Vagina (tissue), 2 donors: ENCODE data around the gene RASGEF1C. TPM values are rescaled to one million over a fixed set of nuclear protein-coding genes. Genes with fewer than 3 reads are reported as not detected.

Experiments used
- DNase-seq, 2 donors: peaks; one replicate each; pipeline ENCODE4 v3.0.0-alpha.2; 2017; ENCODE audit errors: extremely low spot score in 2 of 2
- H3K27ac ChIP-seq: fragments of 200-600 bp; sonication (generic); one replicate; pipeline ENCODE4 v1.5.1; 2019
- H3K27me3 ChIP-seq: fragments of 200-600 bp; sonication (generic); one replicate; pipeline ENCODE4 v1.5.1; 2019
- H3K36me3 ChIP-seq, 2 donors: fragments of 200-600 bp; sonication (generic); one replicate each; pipeline ENCODE4 v1.5.1; 2017 to 2019
- H3K4me1 ChIP-seq: fragments of 200-600 bp; sonication (generic); one replicate; pipeline ENCODE4 v1.5.1; 2019
- H3K4me3 ChIP-seq, 2 donors: fragments of 200-600 bp; sonication (generic); 1 replicate in 1 of 2; 2 replicates in 1 of 2; pipeline ENCODE4 v1.5.1; 2016 to 2019
- H3K9me3 ChIP-seq: fragments of 200-600 bp; sonication (generic); one replicate; pipeline ENCODE4 v1.5.1; 2019
- CTCF ChIP-seq, 3 experiments: fragments of 450-650 bp in 2 of 3; fragments of 200-600 bp in 1 of 3; sonication (generic) in 1 of 3; IDR thresholded peaks; one replicate each; pipeline ENCODE4 v1.5.1; 2017 to 2019; ENCODE audit warnings: antibody characterized with exemption in 3 of 3, mild to moderate bottlenecking in 2 of 3, moderate library complexity in 2 of 3
- POLR2A ChIP-seq, 2 donors: fragments of 450-650 bp; IDR thresholded peaks; one replicate each; pipeline ENCODE4 v1.6.1; 2017; ENCODE audit warnings: antibody characterized with exemption in 2 of 2, mild to moderate bottlenecking in 2 of 2, moderate library complexity in 2 of 2
- POLR2AphosphoS5 ChIP-seq, 2 donors: sonication (generic); formaldehyde crosslinking; IDR thresholded peaks; one replicate each; pipeline ENCODE4 v1.9.0; 2017; ENCODE audit warnings: antibody characterized with exemption in 2 of 2, mild to moderate bottlenecking in 2 of 2, low read depth in 1 of 2; ENCODE audit not compliant: insufficient read depth in 1 of 2
- intact Hi-C: fragments of 100-400 bp; cut with DNase I; formaldehyde crosslinking; loops from one replicate; pipeline ENCODE4 v1.15.1; 2023
- total RNA-seq: library from RNA; depleted of rRNA; stranded (reverse); fragments of >200 nt; gene quantifications from one replicate; pipeline ENCODE4 v1.2.3, GENCODE V29; 2016

Gene RASGEF1C
- total RNA-seq, 1 donor from 2014 or later = 2.5 TPM

GRCh38 chr5:180201051-180201987, 7.7 kb downstream of the RASGEF1C start:
- DNase-seq = no peak
- H3K4me3 ChIP-seq = no peak overlapping the region
- H3K27ac ChIP-seq = no peak overlapping the region
- H3K9me3 ChIP-seq = no peaks in the 10 kb centered on the region
- no peaks in the 10 kb centered on the region for H3K27me3 ChIP-seq
- no peaks in the 10 kb centered on the region for H3K36me3 ChIP-seq
- no peaks in the 10 kb centered on the region for H3K4me1 ChIP-seq
- intact Hi-C loops = no loop called here
- TF ChIP-seq CTCF (IDR thresholded peaks at IDR 0.05) (no peak), POLR2AphosphoS5 (IDR thresholded peaks at IDR 0.05; ENCODE audit: insufficient read depth in 1 of 2, low read depth in 1 of 2) (no peak), POLR2A (IDR thresholded peaks at IDR 0.05) (no peak)

GRCh38 chr5:180199390-180199789, 9.6 kb downstream of the RASGEF1C start:
- H3K4me3 ChIP-seq = no peak overlapping the region
- H3K27ac ChIP-seq = no peak overlapping the region
- no peaks in the 10 kb centered on the region for H3K27me3 ChIP-seq
- H3K4me1 ChIP-seq = no peaks in the 10 kb centered on the region
- H3K36me3 ChIP-seq = no peaks in the 10 kb centered on the region
- no peaks in the 10 kb centered on the region for H3K9me3 ChIP-seq
- intact Hi-C loops = no loop called here
- DNase-seq = no peak
- TF ChIP-seq POLR2A (IDR thresholded peaks at IDR 0.05) (no peak), CTCF (IDR thresholded peaks at IDR 0.05) (no peak), POLR2AphosphoS5 (IDR thresholded peaks at IDR 0.05; ENCODE audit: insufficient read depth in 1 of 2, low read depth in 1 of 2) (no peak)

GRCh38 chr5:180198208-180198607, 10.8 kb downstream of the RASGEF1C start:
- H3K27ac ChIP-seq = no peak overlapping the region
- no peaks in the 10 kb centered on the region for H3K36me3 ChIP-seq
- H3K27me3 ChIP-seq = no peaks in the 10 kb centered on the region
- intact Hi-C loops = no loop called here
- H3K4me1 ChIP-seq = no peaks in the 10 kb centered on the region
- TF ChIP-seq CTCF (IDR thresholded peaks at IDR 0.05) (no peak), POLR2AphosphoS5 (IDR thresholded peaks at IDR 0.05; ENCODE audit: insufficient read depth in 1 of 2, low read depth in 1 of 2) (no peak), POLR2A (IDR thresholded peaks at IDR 0.05) (no peak)
- H3K9me3 ChIP-seq = no peaks in the 10 kb centered on the region
- H3K4me3 ChIP-seq = no peak overlapping the region
- DNase-seq = no peak

- TF ChIP-seq POLR2AphosphoS5 (IDR thresholded peaks at IDR 0.05; ENCODE audit: insufficient read depth in 1 of 2, low read depth in 1 of 2) = no peak
- no peak for TF ChIP-seq CTCF (IDR thresholded peaks at IDR 0.05)
- TF ChIP-seq POLR2A (IDR thresholded peaks at IDR 0.05) = no peak
- H3K27me3 ChIP-seq = no peaks in the 10 kb centered on the region
- no peaks in the 10 kb centered on the region for H3K4me1 ChIP-seq
- no peaks in the 10 kb centered on the region for H3K36me3 ChIP-seq
- H3K9me3 ChIP-seq = no peaks in the 10 kb centered on the region
- no peak for DNase-seq
- intact Hi-C loops = no loop called here
- H3K4me3 ChIP-seq = no peak overlapping the region
- H3K27ac ChIP-seq = no peak overlapping the region
Observed at GRCh38 chr5:180197016-180197702, 11.9 kb downstream of the RASGEF1C start.
